NCI-H524 (cell line): ENCODE data around the gene BCKDHA.
"Not testable (repeated sequence)": the region's sequence is repeated elsewhere in the genome, so short reads cannot be mapped to it uniquely, and the experiment has no call there.

Experiments used
- DNase-seq, 2 experiments: peaks; one replicate each; lab custom pipeline; 2025; lab: John Stamatoyannopoulos, UW

Gene BCKDHA

GRCh38 chr19:41426116-41426841, 28.7 kb downstream of the BCKDHA start:
- DNase-seq = no peak

- DNase-seq = no peak
Observed at GRCh38 chr19:41426952-41427646, 29.5 kb downstream of the BCKDHA start, which contains the start of gene B3GNT8. Gene B3GNT8 (minus strand): TSS chr19:41427374. CDS start chr19:41426778, 596 bp downstream.

- DNase-seq = no peak
Observed at GRCh38 chr19:41427647-41428480, 30.2 kb downstream of the BCKDHA start.

- DNase-seq = no peak
Observed at GRCh38 chr19:41428481-41428859, 30.9 kb downstream of the BCKDHA start.

GRCh38 chr19:41430922-41431321, 33.3 kb downstream of the BCKDHA start:
- DNase-seq = no peak

- peak in 1 of 2 experiments; percentile 24 for DNase-seq
Observed at GRCh38 chr19:41431426-41432386, 34.1 kb downstream of the BCKDHA start.

GRCh38 chr19:41433171-41433570, 35.6 kb downstream of the BCKDHA start:
- no peak for DNase-seq

- DNase-seq = no peak
Observed at GRCh38 chr19:41434450-41434849, 36.8 kb downstream of the BCKDHA start.

- not testable (repeated sequence) for DNase-seq
Observed at GRCh38 chr19:41435376-41435775, 37.8 kb downstream of the BCKDHA start.

GRCh38 chr19:41435936-41436673, 38.5 kb downstream of the BCKDHA start:
- no peak for DNase-seq

- DNase-seq = no peak
Observed at GRCh38 chr19:41436674-41436951, 39.0 kb downstream of the BCKDHA start.

GRCh38 chr19:41437944-41438574, 40.4 kb downstream of the BCKDHA start:
- no peak for DNase-seq

- peak; percentile 99 to 100 for DNase-seq
Observed at GRCh38 chr19:41439441-41440222, 42.0 kb downstream of the BCKDHA start, which contains the start of gene DMAC2. Gene DMAC2 (minus strand): TSS chr19:41439912. CDS start chr19:41439899, 13 bp downstream.

GRCh38 chr19:41441321-41441945, 43.8 kb downstream of the BCKDHA start:
- DNase-seq = no peak

- no peak for DNase-seq
Observed at GRCh38 chr19:41442473-41443355, 45.1 kb downstream of the BCKDHA start, which contains the start of gene ERICH4. Gene ERICH4 (plus strand): TSS chr19:41443156. CDS start chr19:41443170, 14 bp downstream.

GRCh38 chr19:41443813-41444455, 46.3 kb downstream of the BCKDHA start:
- DNase-seq = no peak

- DNase-seq = no peak
Observed at GRCh38 chr19:41445575-41445974, 48.0 kb downstream of the BCKDHA start.
